G401 (cell line): ENCODE measurements around the gene UGT3A2. TPM values are rescaled to one million over a fixed set of nuclear protein-coding genes. Genes with fewer than 3 reads are reported as not detected.
"Not testable (repeated sequence)": the region's sequence is repeated elsewhere in the genome, so short reads cannot be mapped to it uniquely, and the experiment has no call there.

Source experiments
- DNase-seq: peaks from one replicate; pipeline ENCODE4 v3.0.0-alpha.2; 2015; ENCODE audit warnings: low spot score
- in situ Hi-C: cut with HindIII; loops from 2 replicates; pipeline ENCODE4 v1.10.0; 2016; ENCODE audit warnings: low sequenced_read_pairs, mixed read lengths
- total RNA-seq: library from RNA; depleted of rRNA; stranded (reverse); fragments of >200 nt; shearing (Covaris generic); gene quantifications from 2 replicates; pipeline ENCODE4 v1.2.3, GENCODE V29; 2014; rRNA removed

UGT3A2 gene
- total RNA-seq, 1 experiment from 2014 or later: not detected

DNA sequence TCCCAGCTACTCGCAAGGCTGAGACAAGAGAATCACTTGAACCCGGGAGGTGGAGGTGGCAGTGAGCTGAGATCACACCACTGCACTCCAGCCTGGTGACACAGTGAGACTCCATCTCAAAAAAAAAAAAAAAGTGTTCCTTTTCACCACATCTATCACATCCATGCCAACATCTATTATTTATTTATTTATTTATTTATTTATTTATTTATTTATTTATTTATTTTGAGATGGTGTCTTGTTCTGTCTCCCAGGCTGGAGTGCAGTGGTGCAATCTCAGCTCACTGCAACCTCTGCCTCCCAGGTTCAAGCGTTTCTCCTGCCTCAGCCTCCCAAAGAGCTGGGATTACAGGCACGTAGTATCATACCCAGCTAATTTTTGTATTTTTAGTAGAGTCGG lies 47.1 kb downstream of the UGT3A2 start:
- in situ Hi-C loops, DNase-seq: not testable (repeated sequence)

DNA sequence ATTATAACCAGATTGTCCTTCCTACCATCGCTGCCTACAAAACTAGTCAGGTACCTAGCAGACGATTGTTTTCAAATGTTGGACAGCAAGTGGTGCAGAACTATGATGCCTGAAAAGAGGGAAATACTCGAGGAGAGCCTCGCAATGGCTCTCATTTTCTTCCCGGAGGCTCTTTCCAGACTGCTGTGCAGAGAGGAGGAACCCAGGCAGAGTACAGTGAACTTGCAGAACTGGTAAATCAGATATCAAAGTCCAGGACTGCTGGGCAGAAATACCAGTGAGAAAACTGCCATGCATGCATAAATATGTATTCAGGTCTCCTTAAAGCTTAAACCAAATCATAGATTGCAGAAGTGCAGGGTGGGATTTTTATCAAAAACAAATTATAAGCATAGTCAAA lies 49.1 kb downstream of the UGT3A2 start:
- in situ Hi-C loops: no loop called here
- DNase-seq: no peak

DNA sequence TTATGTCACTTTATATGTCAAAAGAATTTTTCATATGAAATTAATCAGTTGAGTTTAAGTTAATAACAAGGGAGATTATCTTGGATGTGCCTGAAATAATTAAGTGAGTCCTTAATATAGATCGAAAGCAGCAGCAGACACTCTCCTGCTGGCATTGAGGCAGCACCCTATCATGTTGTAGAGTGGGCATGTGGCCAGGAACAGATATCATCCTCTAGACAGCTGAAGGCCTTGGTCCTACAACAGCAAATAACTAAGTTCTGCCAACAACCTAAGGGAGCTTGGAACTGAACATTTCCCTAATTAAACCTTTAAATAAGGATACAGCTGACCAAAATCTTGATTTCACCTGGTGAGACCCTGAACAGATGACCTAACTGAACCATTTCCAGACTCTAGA lies 49.7 kb downstream of the UGT3A2 start:
- no peak for DNase-seq
- in situ Hi-C loops: no loop called here

DNA sequence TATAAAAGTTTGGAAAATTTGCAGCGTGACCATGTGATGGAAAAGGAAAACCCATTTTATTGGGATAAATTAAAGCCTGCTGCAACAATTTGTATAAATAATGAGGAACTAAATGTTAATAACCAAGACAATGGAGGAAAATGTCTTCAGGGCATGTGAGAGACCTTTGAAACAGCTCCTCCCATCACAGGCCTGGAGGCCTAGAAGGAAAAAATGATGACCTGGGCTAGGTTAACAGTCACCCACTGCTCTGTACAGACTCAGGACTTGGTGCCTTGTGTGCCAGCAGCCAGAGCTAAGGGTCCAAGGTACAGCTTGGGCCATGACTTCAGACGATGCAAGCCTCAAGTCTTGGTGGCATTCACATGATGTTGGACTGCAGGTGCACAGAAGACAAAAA lies 53.5 kb downstream of the UGT3A2 start:
- DNase-seq: no peak

DNA sequence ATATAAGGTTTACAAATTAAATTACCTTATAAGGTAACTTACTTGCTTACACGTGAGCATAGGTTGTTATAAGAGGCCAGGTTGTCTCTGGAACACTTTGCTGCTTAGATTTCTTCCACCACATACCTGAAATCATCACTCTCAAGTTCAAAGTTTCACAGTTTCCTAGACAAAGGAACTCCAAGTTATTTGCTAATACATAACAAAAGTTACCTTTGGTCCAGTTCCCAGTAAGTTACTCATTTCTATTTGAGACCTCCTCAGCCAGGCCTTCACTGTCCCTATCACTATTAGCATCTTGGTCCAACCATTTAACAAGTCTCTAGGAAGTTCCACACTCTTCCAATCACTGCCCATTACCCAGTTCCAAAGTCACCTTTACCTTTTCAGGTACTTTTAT lies 57.0 kb downstream of the UGT3A2 start:
- DNase-seq: no peak
- in situ Hi-C loops: no loop called here

More for the DNA sequence above, 53.5 kb downstream of the UGT3A2 start:
- in situ Hi-C loops: no loop called here

DNA sequence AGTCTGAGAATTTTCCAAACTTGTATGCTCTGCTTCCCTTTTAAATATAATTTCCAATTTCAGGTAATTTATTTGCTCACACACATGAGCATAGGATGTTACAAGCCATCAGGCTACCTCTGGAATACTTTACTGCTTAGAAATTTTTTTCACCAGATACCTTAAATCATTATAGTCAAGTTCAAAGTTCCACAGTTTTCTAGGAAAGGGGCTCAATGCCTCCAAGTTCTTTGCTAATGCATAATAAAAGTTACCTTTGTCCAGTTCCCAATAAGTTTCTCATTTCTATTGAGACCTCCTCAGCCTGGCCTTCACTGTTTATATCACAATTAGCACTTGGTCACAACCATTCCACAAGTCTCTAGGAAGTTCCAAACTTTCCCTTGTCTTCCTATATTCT lies 59.3 kb downstream of the UGT3A2 start:
- no peak for DNase-seq
- in situ Hi-C loops: no loop called here

DNA sequence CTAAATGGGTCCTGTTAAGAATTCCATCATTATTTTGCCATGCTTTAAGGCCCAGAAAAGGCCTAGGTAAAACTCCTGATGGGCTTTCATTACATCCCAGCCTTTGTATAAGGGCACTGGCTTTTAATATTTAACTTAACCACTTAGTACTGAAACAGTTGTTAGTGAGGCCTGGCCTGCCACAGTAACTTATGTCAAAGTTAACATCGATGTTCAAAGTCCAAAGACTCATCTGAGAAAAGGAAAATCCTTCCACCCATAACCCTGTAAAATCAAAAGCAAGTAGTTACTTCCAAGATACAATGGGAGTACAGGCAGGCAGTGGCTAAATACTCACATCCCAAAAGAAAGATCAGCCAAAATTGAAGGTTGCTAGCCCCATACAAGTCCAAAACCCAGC lies 60.5 kb downstream of the UGT3A2 start:
- in situ Hi-C loops: no loop called here
- DNase-seq: no peak

DNA sequence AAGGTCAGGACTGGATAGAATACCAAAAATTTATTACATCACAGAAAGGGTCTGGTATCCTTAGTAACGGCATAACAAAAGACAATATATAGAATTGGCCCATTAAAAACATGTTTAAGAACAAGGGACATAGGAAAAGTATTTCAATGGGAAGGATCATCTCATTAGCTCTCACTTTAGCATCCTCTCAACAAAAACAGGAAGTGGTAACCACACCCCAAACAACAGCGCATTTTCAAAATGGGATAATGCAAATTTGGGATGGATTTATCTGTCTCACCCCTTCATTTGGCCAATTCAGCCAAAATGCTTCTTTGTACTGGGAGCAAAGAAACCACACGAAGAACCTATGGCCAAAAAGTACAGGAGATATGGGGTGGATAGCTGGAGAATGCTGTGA lies 65.7 kb downstream of the UGT3A2 start:
- DNase-seq: no peak
- in situ Hi-C loops: no loop called here

DNA sequence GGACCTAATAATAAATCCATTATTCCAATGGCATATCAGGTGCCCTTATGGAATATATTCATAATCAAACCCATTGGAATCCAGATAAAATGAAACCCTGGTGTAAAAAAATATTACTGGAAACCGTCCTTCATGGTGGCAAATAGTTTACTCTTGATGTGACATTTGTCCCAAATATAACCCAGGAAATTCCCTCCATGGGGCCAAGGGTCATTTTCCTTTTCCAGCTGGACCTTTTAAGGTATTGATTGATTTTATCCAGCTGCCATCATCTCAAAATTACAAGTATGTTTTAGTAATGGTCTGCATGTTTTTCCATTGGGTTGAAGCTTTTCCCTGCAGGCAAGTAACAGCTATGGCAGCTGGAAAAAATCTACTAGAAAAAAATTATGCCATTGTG lies 67.1 kb downstream of the UGT3A2 start:
- in situ Hi-C loops: no loop called here

DNA sequence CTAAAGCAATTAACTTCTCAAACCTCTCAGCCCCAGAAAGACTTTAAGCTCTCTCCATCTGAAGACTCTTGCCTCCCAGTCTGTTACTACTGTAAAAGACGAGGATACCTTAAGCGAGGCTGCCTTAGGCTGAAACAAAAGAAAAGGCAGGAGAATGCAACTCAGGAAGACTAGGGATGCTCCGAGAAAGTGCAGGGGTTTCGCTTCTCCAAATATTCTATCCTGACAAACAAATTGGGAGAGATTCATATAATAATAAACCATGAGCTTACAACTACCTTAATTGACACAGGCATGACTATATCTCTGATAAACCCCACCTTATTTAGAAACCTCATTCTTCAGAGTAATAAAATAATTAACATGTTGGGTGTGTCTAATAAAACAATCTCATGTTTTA lies 70.6 kb downstream of the UGT3A2 start:
- no peak for DNase-seq
- in situ Hi-C loops: no loop called here

More for the DNA sequence above, 67.1 kb downstream of the UGT3A2 start:
- DNase-seq: no peak

DNA sequence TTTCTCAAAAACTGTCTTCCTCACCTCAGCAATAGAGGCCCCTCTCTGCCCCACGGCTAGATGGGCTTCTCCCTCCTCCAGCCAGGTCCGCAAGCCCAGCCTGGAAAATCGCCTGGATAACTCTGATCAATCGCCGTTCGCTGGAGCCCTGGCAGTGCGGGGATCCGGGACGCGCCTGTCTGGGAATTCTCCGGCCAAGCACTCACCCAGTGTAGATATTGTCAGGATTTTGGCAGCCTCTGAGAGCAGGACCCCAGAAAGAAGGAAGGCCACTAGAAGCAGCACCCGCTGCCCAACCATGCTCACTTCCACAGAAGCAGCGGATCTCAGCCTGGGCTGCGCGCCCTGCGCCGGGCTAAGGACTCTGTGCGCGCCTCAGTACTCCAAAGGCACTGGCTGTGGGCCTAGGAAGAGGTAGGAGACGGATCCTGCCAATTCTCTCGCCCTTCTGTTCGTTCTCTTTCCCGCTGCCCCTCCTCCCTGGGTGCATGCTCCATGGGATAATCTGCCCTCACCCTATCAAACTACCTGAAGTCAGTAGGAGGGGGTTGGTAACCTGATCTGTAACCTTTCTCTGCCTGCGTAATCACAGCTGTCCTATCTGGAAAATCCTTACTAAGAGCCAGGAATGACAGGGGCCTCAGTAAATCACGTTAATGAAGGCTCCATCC lies 75.6 kb downstream of the UGT3A2 start, which contains the start of gene UGT3A1:
TSS of gene UGT3A1 (minus strand) at position 450 of the 671 bp plus-strand sequence. CDS start at position 300, 150 bp downstream.
- in situ Hi-C loops: no loop called here
- no peak for DNase-seq

DNA sequence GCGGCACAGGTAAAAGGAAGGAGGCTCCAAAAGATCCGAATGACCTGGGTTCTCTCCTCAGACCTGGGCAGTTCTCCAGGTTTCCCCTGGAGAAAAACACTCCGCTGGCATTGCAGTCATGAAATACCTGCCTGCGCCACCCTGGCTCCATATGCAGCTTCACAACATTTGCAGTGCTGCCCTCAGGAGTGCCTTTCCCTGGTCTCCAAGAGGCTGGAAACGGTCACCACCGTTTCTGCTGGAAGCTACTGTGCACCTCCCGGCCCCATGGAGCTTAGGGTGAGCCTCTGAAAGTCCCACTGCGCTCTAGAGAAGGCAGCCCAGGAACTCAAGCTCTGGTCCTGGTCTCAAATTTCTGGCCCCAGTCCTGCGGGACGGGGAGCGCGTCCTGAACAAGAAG lies 76.2 kb downstream of the UGT3A2 start:
- in situ Hi-C loops: no loop called here

DNA sequence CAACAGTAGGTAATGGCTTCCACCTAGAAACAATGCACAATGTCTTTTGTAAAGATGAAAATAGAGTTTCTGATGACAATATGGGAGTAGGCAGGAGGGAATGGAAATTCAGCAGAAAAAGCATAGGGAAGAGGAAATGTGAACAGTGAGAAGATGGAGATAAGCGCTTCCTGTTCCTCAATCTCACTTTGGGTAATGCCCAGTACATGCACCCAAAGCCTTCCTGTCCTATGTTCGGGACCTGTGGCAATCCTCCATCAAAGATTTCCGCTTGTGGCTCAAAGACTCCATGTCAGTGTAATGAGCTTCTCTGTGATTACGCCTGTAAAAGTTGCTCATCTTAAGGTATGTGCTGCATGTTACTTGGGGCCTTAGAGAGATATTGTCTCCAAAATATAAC lies 78.2 kb downstream of the UGT3A2 start:
- in situ Hi-C loops: no loop called here
- DNase-seq: no peak

More for the DNA sequence above, 76.2 kb downstream of the UGT3A2 start:
- DNase-seq: no peak

DNA sequence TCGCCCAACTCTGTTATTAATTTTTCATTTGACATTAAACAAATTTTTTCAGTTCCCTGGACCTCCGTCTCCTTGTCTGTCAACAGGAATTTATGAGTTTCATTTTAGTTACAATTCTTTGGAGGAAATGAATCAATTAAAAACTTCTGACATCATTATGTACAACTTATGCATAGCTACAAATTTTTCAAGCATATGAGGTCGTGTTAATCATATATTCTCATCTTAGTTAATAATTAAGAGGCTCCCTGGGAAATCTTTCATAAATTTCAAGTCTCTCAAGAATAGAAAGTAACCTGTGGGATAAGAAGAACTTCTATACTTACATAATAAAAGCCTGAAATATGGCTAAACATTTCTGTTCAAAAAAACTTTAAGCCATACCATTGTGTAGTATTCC lies 78.9 kb downstream of the UGT3A2 start:
- no peak for DNase-seq
- in situ Hi-C loops: no loop called here

Other genes starting within 250 kb of the UGT3A2 start
- not detected in 2 replicates for gene IL7R, start 210.0 kb downstream of the UGT3A2 start, total RNA-seq
- not detected in 2 replicates for gene CAPSL, start 128.3 kb downstream of the UGT3A2 start, total RNA-seq
- not detected in 2 replicates for gene UGT3A1, start 75.5 kb downstream of the UGT3A2 start, total RNA-seq
- gene LMBRD2, start 85.0 kb upstream of the UGT3A2 start, total RNA-seq: 2.8 and 14.2 TPM in 2 replicates
- 35.6 and 68.8 TPM in 2 replicates for gene SKP2, start 85.2 kb upstream of the UGT3A2 start, total RNA-seq
- 30.6 and 37.4 TPM in 2 replicates for gene NADK2, start 175.0 kb upstream of the UGT3A2 start, total RNA-seq
- gene RANBP3L, start 235.0 kb upstream of the UGT3A2 start, total RNA-seq: not detected in 2 replicates